BJ (cell line): ENCODE data around the gene RBM47. TPM values are rescaled to one million over a fixed set of nuclear protein-coding genes. Genes with fewer than 3 reads are reported as not detected.

Experiments used
- CTCF ChIA-PET: fragments of 350-600 bp; formaldehyde crosslinking; extraction: SDS; loops from one replicate; lab custom pipeline; 2021; ENCODE audit warnings: antibody characterized with exemption, inconsistent platforms; lab: Yijun Ruan, JAX
- POLR2A ChIA-PET: fragments of 300-600 bp; sonication (Branson Sonifier 250); formaldehyde crosslinking; extraction: SDS; loops from one replicate; lab custom pipeline; 2021; ENCODE audit warnings: antibody characterized with exemption; lab: Charles Lee
- DNase-seq: peaks from one replicate; pipeline ENCODE4 v3.0.0-alpha.2; 2011; ENCODE audit warnings: low read depth
- H3K27me3 ChIP-seq: 2 replicates; pipeline ENCODE4 v1.6.0; 2011; ENCODE audit warnings: low read length; ENCODE audit not compliant: control insufficient read depth, insufficient read depth
- H3K36me3 ChIP-seq: 2 replicates; pipeline ENCODE4 v1.5.1; 2011; ENCODE audit warnings: low read length; ENCODE audit not compliant: control insufficient read depth, insufficient read depth
- H3K4me3 ChIP-seq: 2 replicates; pipeline ENCODE4 v1.5.1; 2011; ENCODE audit warnings: low read depth, mild to moderate bottlenecking, control low read depth, low read length
- CTCF ChIP-seq: IDR thresholded peaks from 2 replicates; pipeline ENCODE4 v1.5.1; 2011; ENCODE audit warnings: low read depth, mild to moderate bottlenecking, control low read depth, inconsistent platforms, low read length, moderate library complexity; ENCODE audit not compliant: insufficient read depth
- polyA plus RNA-seq: library from polyadenylated mRNA; depleted of rRNA; stranded (reverse); fragments of >200 nt; gene quantifications from 2 replicates; pipeline ENCODE4 v1.2.3, GENCODE V29; 2011

The RBM47 gene
- polyA plus RNA-seq, 1 experiment: 0.52 TPM

DNA sequence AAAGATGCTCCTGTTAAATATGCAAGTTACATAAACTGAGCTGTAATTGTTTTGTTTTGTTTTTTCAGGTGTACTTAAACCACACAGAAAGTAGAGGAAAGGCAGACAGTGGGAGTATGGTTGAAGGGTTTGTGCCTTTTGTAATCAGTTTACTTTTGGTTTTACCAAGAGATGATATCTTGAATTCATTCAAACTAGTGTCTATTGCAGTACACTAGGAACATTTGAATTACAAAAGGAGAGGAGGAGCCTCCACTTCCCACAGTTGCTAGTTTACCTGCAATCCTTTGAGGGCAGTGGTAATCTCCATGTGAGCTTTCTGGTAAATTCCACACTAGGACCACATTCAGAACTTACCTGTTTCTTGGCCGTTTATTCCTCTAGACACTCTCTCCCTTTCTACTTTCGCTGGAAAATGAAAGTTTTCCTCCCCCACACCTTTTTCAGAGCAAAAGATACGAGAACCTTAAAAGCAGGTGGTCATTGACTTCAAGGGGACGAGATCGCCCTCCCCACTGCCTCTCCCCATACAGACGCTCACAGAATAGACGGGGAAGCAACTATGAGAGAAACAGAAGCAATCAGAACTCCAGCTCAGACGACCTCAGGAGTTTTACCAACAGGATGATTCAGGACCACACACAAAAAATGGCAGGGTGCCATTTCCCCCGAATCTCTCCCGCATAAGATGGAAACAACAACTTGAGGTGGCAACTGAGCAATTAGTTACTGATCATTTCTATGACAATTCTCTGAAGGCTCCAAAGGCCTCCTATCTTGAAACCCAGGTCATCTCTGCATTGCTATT lies 3.3 kb downstream of the RBM47 start:
- Histone ChIP-seq H3K36me3 (no peaks in the 10 kb centered on the region), H3K4me3 (no peak overlapping the region), H3K27me3 (no peaks in the 10 kb centered on the region)
- CTCF ChIA-PET: no interaction called here
- DNase-seq: no peak
- POLR2A ChIA-PET: no interaction called here
- TF ChIP-seq CTCF: no peak

GRCh38 chr4:40623707-40624106 lies 6.0 kb downstream of the RBM47 start:
- ChIA-PET POLR2A (no interaction called here), CTCF (interaction anchor here (1.1 kb wide), 1 partner anchor 307 kb away, joined by 3 read pairs; no protein-coding TSS in a partner anchor)
- no peaks in the 10 kb centered on the region for H3K27me3 ChIP-seq
- TF ChIP-seq CTCF: no peak
- H3K36me3 ChIP-seq: no peaks in the 10 kb centered on the region
- H3K4me3 ChIP-seq: no peak overlapping the region
- DNase-seq: no peak

GRCh38 chr4:40622913-40623312 lies 6.8 kb downstream of the RBM47 start:
- H3K27me3 ChIP-seq: no peaks in the 10 kb centered on the region
- TF ChIP-seq CTCF: no peak
- H3K36me3 ChIP-seq: no peaks in the 10 kb centered on the region
- H3K4me3 ChIP-seq: no peak overlapping the region
- DNase-seq: no peak
- POLR2A ChIA-PET: no interaction called here
- CTCF ChIA-PET: no interaction called here

GRCh38 chr4:40621592-40622512 lies 7.8 kb downstream of the RBM47 start:
- Histone ChIP-seq H3K4me3 (no peak overlapping the region), H3K27me3 (no peaks in the 10 kb centered on the region), H3K36me3 (no peaks in the 10 kb centered on the region)
- CTCF ChIA-PET: no interaction called here
- POLR2A ChIA-PET: interaction anchor here (0.6 kb wide), 1 partner anchor 19 kb away, joined by 9 read pairs; no protein-coding TSS in a partner anchor
- DNase-seq: peak; percentile 96
- no peak for TF ChIP-seq CTCF

DNA sequence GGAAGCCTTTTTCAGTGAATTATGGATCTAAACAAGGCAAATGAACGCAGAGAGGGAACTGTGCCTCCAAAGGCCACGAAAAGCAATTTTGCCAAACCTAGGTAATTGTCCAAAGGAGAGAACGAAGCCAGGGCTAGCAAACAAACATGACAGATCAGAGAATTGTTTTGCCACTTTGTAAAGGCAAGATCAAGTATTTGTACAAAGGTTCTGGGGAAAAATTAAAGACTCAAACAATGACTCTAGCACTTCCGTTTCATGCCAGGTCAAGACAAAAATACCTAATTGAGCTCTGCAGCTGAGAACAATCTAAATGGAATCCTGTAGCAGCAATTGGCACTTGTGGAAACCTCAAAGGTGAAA lies 8.5 kb downstream of the RBM47 start:
- no peaks in the 10 kb centered on the region for H3K36me3 ChIP-seq
- DNase-seq: no peak
- POLR2A ChIA-PET: interaction anchor here (0.6 kb wide), 1 partner anchor 19 kb away, joined by 9 read pairs; no protein-coding TSS in a partner anchor
- no peak for TF ChIP-seq CTCF
- H3K27me3 ChIP-seq: no peaks in the 10 kb centered on the region
- CTCF ChIA-PET: no interaction called here
- no peak overlapping the region for H3K4me3 ChIP-seq
